Esophagus squamous epithelium (tissue), 4 donors: ENCODE data around the gene TAF1.

Experiments used
- POLR2A ChIP-seq, 4 donors: fragments of 450-650 bp; IDR thresholded peaks; one replicate each; pipeline ENCODE4 v1.6.1; 2017; ENCODE audit warnings: antibody characterized with exemption in 4 of 4, mild to moderate bottlenecking in 4 of 4, moderate library complexity in 3 of 4
- TF ChIP-seq, protein P1 (sequence below), 6 experiments: fragments of 450-650 bp in 4 of 6; fragments of 200-600 bp in 2 of 6; sonication (generic) in 2 of 6; IDR thresholded peaks; one replicate each; pipeline ENCODE4 v1.5.1; 2016 to 2019; ENCODE audit warnings: antibody characterized with exemption in 6 of 6, mild to moderate bottlenecking in 4 of 6, moderate library complexity in 4 of 6

GRCh38 chrX:71493111-71493613, 127.0 kb downstream of the TAF1 start:
- TF ChIP-seq, protein P1, sequence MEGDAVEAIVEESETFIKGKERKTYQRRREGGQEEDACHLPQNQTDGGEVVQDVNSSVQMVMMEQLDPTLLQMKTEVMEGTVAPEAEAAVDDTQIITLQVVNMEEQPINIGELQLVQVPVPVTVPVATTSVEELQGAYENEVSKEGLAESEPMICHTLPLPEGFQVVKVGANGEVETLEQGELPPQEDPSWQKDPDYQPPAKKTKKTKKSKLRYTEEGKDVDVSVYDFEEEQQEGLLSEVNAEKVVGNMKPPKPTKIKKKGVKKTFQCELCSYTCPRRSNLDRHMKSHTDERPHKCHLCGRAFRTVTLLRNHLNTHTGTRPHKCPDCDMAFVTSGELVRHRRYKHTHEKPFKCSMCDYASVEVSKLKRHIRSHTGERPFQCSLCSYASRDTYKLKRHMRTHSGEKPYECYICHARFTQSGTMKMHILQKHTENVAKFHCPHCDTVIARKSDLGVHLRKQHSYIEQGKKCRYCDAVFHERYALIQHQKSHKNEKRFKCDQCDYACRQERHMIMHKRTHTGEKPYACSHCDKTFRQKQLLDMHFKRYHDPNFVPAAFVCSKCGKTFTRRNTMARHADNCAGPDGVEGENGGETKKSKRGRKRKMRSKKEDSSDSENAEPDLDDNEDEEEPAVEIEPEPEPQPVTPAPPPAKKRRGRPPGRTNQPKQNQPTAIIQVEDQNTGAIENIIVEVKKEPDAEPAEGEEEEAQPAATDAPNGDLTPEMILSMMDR (IDR thresholded peaks at IDR 0.05): no peak
- TF ChIP-seq POLR2A (IDR thresholded peaks at IDR 0.05): no peak
